Sciatic nerve (tissue), 2 donors: ENCODE results near the gene IL1RAP. TPM values are rescaled to one million over a fixed set of nuclear protein-coding genes. Genes with fewer than 3 reads are reported as not detected.

Experiments used
- ATAC-seq: fragments of 200-7000 bp; cut with Tn5 transposase; one replicate; pipeline ENCODE4 v1.9.1; 2020; ENCODE audit warnings: mild to moderate bottlenecking, moderate library complexity
- DNase-seq: peaks from one replicate; pipeline ENCODE4 v3.0.0-alpha.2; 2020; ENCODE audit warnings: low spot score
- intact Hi-C: fragments of 100-400 bp; cut with DNase I; formaldehyde crosslinking; loops from one replicate; pipeline ENCODE4 v1.14.2; 2022
- total RNA-seq: library from RNA; stranded (reverse); fragmentation: NEBNext Ultra II Directional; extraction: Animal tissue kit (Norgen Biotek cat#: 25700); gene quantifications from one replicate; pipeline ENCODE4 v1.2.1, GENCODE V29; 2021
- donor health status: DM: no; HTN: no; CAD: no.
- donor health status: DM: no; HTN: no; CAD: no.

Gene IL1RAP
- total RNA-seq, 1 donor from 2014 or later: 21.4 TPM

- DNase-seq (no peak), ATAC-seq (no peak)
- intact Hi-C loops: no loop called here
These were observed 172.1 kb downstream of the IL1RAP start for GRCh38 chr3:190686011-190686410.

- intact Hi-C loops: no loop called here
- no peak for DNase-seq
- ATAC-seq: no peak
These were observed 176.4 kb downstream of the IL1RAP start for GRCh38 chr3:190690246-190690645.

GRCh38 chr3:190692256-190692655, 178.4 kb downstream of the IL1RAP start:
- intact Hi-C loops: no loop called here
- no peak for DNase-seq
- no peak for ATAC-seq

GRCh38 chr3:190694335-190695001, 180.6 kb downstream of the IL1RAP start:
- intact Hi-C loops: no loop called here
- DNase-seq (no peak), ATAC-seq (no peak)

GRCh38 chr3:190695225-190695624, 181.3 kb downstream of the IL1RAP start:
- no peak for ATAC-seq
- no peak for DNase-seq
- intact Hi-C loops: no loop called here

GRCh38 chr3:190695994-190696393, 182.1 kb downstream of the IL1RAP start:
- intact Hi-C loops: no loop called here
- DNase-seq (no peak), ATAC-seq (no peak)

- ATAC-seq (peak; percentile 68), DNase-seq (no peak)
- intact Hi-C loops: no loop called here
These were observed 183.1 kb downstream of the IL1RAP start for GRCh38 chr3:190696777-190697501.

- ATAC-seq (no peak), DNase-seq (no peak)
- intact Hi-C loops: no loop called here
These were observed 183.6 kb downstream of the IL1RAP start for GRCh38 chr3:190697502-190697830.

GRCh38 chr3:190697901-190698300, 184.0 kb downstream of the IL1RAP start:
- intact Hi-C loops: no loop called here
- DNase-seq (no peak), ATAC-seq (peak; percentile 73)

- ATAC-seq: no peak
- DNase-seq: no peak
- intact Hi-C loops: no loop called here
These were observed 185.9 kb downstream of the IL1RAP start for GRCh38 chr3:190699776-190700175.

- DNase-seq (no peak), ATAC-seq (no peak)
- intact Hi-C loops: no loop called here
These were observed 187.2 kb downstream of the IL1RAP start for GRCh38 chr3:190701096-190701532.

GRCh38 chr3:190706582-190706981, 192.7 kb downstream of the IL1RAP start:
- intact Hi-C loops: no loop called here
- ATAC-seq (no peak), DNase-seq (no peak)

Other genes starting within 250 kb of the IL1RAP start
- 130 TPM for gene CLDN1, start 191.6 kb upstream of the IL1RAP start, total RNA-seq
- 0.53 TPM for gene CLDN16, start 125.9 kb upstream of the IL1RAP start, total RNA-seq
- gene TMEM207, start 64.2 kb upstream of the IL1RAP start, total RNA-seq: not detected